GM23248 (cell line): Measurements from ENCODE around the gene VPS35L. TPM values are rescaled to one million over a fixed set of nuclear protein-coding genes. Genes with fewer than 3 reads are reported as not detected.

ENCODE experiments used
- DNase-seq: peaks from one replicate; pipeline ENCODE4 v3.0.0-alpha.2; 2015
- H2AFZ ChIP-seq: fragments of 200-600 bp; sonication (generic); 2 replicates; pipeline ENCODE4 v1.6.1; 2016; ENCODE audit warnings: antibody characterized with exemption
- H3F3A ChIP-seq: fragments of 200-600 bp; sonication (generic); 2 replicates; pipeline ENCODE4 v1.6.1; 2016; ENCODE audit warnings: mild to moderate bottlenecking, antibody characterized with exemption, mixed run types; ENCODE audit not compliant: insufficient read depth
- H3K27ac ChIP-seq: fragments of 200-600 bp; sonication (generic); 2 replicates; pipeline ENCODE4 v1.5.1; 2016; ENCODE audit warnings: mild to moderate bottlenecking
- H3K27me3 ChIP-seq: fragments of 200-600 bp; sonication (generic); replicated peaks from 2 replicates; pipeline ENCODE4 v1.6.1; 2016; ENCODE audit warnings: mild to moderate bottlenecking; ENCODE audit not compliant: insufficient read depth
- H3K36me3 ChIP-seq: fragments of 200-600 bp; sonication (generic); 2 replicates; pipeline ENCODE4 v1.6.1; 2016; ENCODE audit warnings: low read depth, mild to moderate bottlenecking
- H3K4me1 ChIP-seq: fragments of 200-600 bp; sonication (generic); 2 replicates; pipeline ENCODE4 v1.6.1; 2016; ENCODE audit warnings: mild to moderate bottlenecking; ENCODE audit not compliant: insufficient read depth
- H3K4me2 ChIP-seq: fragments of 200-600 bp; sonication (generic); one replicate; pipeline ENCODE4 v1.6.1; 2016; ENCODE audit warnings: mild to moderate bottlenecking; ENCODE audit not compliant: unreplicated experiment
- H3K4me3 ChIP-seq: fragments of 200-600 bp; sonication (generic); 2 replicates; pipeline ENCODE4 v1.5.1; 2016; ENCODE audit warnings: mild to moderate bottlenecking
- H3K79me2 ChIP-seq: fragments of 200-600 bp; sonication (generic); 2 replicates; pipeline ENCODE4 v1.6.1; 2016; ENCODE audit warnings: mild to moderate bottlenecking; ENCODE audit not compliant: insufficient read depth
- H3K9ac ChIP-seq: fragments of 200-600 bp; sonication (generic); 2 replicates; pipeline ENCODE4 v1.6.1; 2016; ENCODE audit warnings: mild to moderate bottlenecking
- H3K9me2 ChIP-seq: fragments of 200-600 bp; sonication (generic); 2 replicates; pipeline ENCODE4 v1.6.1; 2016; ENCODE audit warnings: mixed run types, mild to moderate bottlenecking, moderate library complexity; ENCODE audit not compliant: insufficient read depth
- H3K9me3 ChIP-seq: fragments of 200-600 bp; sonication (generic); one replicate; pipeline ENCODE4 v1.6.1; 2017; ENCODE audit warnings: low read depth
- H4K20me1 ChIP-seq: fragments of 200-600 bp; sonication (generic); 2 replicates; pipeline ENCODE4 v1.6.0; 2016; ENCODE audit not compliant: insufficient read depth
- EZH2 ChIP-seq: fragments of 200-600 bp; sonication (generic); IDR thresholded peaks from 2 replicates; pipeline ENCODE4 v1.6.1; 2018; ENCODE audit warnings: antibody characterized with exemption, mild to moderate bottlenecking; ENCODE audit not compliant: insufficient read depth, poor library complexity, severe bottlenecking
- EZH2phosphoT487 ChIP-seq: fragments of 200-600 bp; sonication (generic); IDR thresholded peaks from 2 replicates; pipeline ENCODE4 v1.6.1; 2018; ENCODE audit warnings: antibody characterized with exemption, moderate library complexity, mild to moderate bottlenecking, low read depth; ENCODE audit not compliant: insufficient read depth
- WGBS, 2 experiments: methylation state at CpG; one replicate each; pipeline ENCODE4 v1.1.6; 2015 to 2017; ENCODE audit warnings: low lambda C conversion rate in 2 of 2, low coverage in 1 of 2; ENCODE audit errors: missing lambda C conversion rate in 2 of 2; 5-methylcytosine and 5-hydroxymethylcytosine counted together
- in situ Hi-C: fragments of 300-500 bp; cut with MboI; formaldehyde crosslinking; loops from 2 replicates; pipeline ENCODE4 v1.15.0; 2020
- polyA plus RNA-seq: library from polyadenylated mRNA; unstranded; fragments of >200 nt; fragmentation: Nextera tagmentation; extraction: Ambion mirVana; gene quantifications from 2 replicates; pipeline ENCODE4 v1.2.1, GENCODE V29; 2016
- total RNA-seq: library from RNA; depleted of rRNA; stranded (reverse); fragments of >200 nt; shearing (Covaris generic); gene quantifications from 2 replicates; pipeline ENCODE4 v1.2.3, GENCODE V29; 2014

VPS35L gene
- total and polyA plus RNA-seq, 2 experiments from 2014 or later: 19.9 to 58.2 TPM

DNA sequence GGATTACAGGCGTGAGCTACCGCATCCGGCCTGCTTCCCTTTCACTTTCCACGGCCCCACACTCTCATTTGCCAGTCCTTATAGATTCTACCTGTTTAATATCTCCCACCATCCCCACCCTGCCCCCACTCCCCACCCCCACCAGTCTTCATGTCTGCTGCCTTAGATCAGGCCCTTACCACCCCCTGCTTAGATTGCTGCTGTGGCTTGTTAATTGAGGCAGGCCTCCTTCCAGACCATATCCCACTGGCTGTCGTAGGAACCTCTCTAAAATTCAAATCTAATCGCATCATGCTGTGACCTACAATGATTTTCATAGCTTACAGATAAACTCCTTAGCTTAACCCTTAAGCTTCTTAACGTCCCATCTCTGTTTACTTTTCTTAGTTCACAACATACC is 167.5 kb downstream of the VPS35L start:
- Histone ChIP-seq H3K79me2 (peaks cover 19% of the 10 kb centered on the region), H3K9me2 (no peaks in the 10 kb centered on the region), H3K9ac (no peak overlapping the region), H3K4me3 (no peak overlapping the region), H3K27me3 (no peaks in the 10 kb centered on the region), H4K20me1 (no peaks in the 10 kb centered on the region), H3F3A (no peaks in the 10 kb centered on the region), H3K36me3 (no peaks in the 10 kb centered on the region), H3K4me1 (peaks cover 4% of the 10 kb centered on the region; the same call in 1 of the 2 replicates), H3K9me3 (no peaks in the 10 kb centered on the region), H2AFZ (no peak overlapping the region), H3K27ac (no peak overlapping the region), H3K4me2 (no peak overlapping the region)
- in situ Hi-C loops: no loop called here
- DNase-seq: no peak
- WGBS, 2 experiments: 83 to 87% methylated on average over 7 of the region's 7 CpGs
- no peak for TF ChIP-seq EZH2
- TF ChIP-seq EZH2phosphoT487: no peak

DNA sequence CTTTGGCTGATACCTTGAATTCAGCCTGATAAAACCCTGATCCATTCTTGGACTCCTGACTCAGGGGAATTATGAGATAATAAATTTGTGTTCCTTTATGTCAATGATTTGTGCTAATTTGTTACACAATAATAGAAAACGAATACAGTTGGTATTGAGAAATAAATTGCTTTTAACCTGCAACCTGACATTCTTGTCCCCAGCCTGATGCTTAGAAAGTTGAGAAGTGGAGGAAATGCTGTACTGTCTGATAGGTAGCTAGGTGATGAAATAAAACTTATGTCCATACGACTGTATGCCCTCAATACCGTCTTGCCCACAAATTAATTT is 173.1 kb downstream of the VPS35L start:
- WGBS, 2 experiments: 94 to 96% methylated on average over 3 of the region's 3 CpGs
- no peaks in the 10 kb centered on the region for H3F3A ChIP-seq
- H3K27me3 ChIP-seq: no peaks in the 10 kb centered on the region
- H3K9me3 ChIP-seq: no peaks in the 10 kb centered on the region
- no peak overlapping the region for H3K4me3 ChIP-seq
- H3K9ac ChIP-seq: no peak overlapping the region
- H2AFZ ChIP-seq: no peak overlapping the region
- no peak overlapping the region for H3K4me2 ChIP-seq
- no peak for DNase-seq
- no peaks in the 10 kb centered on the region for H3K4me1 ChIP-seq
- TF ChIP-seq EZH2 (no peak), EZH2phosphoT487 (no peak)
- in situ Hi-C loops: loop anchor here (25.0 kb wide), 1 partner anchor 109 kb away; no protein-coding TSS in a partner anchor
- no peaks in the 10 kb centered on the region for H4K20me1 ChIP-seq
- H3K9me2 ChIP-seq: no peaks in the 10 kb centered on the region
- H3K36me3 ChIP-seq: no peaks in the 10 kb centered on the region
- H3K27ac ChIP-seq: no peak overlapping the region
- no peaks in the 10 kb centered on the region for H3K79me2 ChIP-seq

DNA sequence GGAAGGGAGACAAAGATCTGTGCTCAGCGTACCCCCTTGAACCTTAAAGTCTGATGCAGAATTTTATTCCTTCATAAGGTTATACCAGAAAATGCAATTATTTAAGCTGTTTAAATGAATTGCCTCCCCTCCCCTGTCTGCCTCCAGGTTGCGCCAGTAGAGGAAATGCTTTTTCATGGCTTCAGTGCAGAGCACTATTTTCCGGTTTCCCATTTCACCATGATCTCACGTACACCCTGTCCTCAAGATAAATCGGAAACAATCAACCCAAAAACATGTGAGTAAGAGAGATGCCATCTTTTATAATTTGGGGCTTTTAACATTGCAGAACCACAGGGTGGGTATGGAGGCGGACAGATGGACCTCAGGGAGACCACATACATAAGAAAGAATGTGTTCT is 178.0 kb downstream of the VPS35L start:
- no peak for DNase-seq
- Histone ChIP-seq H3K9ac (no peak overlapping the region), H3K4me1 (no peaks in the 10 kb centered on the region), H3K9me2 (no peaks in the 10 kb centered on the region), H3K9me3 (no peaks in the 10 kb centered on the region), H2AFZ (no peak overlapping the region), H3K4me3 (no peak overlapping the region), H3K79me2 (no peaks in the 10 kb centered on the region), H3K27me3 (no peaks in the 10 kb centered on the region), H3K4me2 (no peak overlapping the region), H4K20me1 (no peaks in the 10 kb centered on the region), H3F3A (no peaks in the 10 kb centered on the region), H3K27ac (no peak overlapping the region), H3K36me3 (no peaks in the 10 kb centered on the region)
- 90 to 94% methylated on average over 6 of the region's 6 CpGs for WGBS, 2 experiments
- in situ Hi-C loops: loop anchor here (25.0 kb wide), 1 partner anchor 104 kb away; no protein-coding TSS in a partner anchor
- no peak for TF ChIP-seq EZH2phosphoT487
- TF ChIP-seq EZH2: no peak

DNA sequence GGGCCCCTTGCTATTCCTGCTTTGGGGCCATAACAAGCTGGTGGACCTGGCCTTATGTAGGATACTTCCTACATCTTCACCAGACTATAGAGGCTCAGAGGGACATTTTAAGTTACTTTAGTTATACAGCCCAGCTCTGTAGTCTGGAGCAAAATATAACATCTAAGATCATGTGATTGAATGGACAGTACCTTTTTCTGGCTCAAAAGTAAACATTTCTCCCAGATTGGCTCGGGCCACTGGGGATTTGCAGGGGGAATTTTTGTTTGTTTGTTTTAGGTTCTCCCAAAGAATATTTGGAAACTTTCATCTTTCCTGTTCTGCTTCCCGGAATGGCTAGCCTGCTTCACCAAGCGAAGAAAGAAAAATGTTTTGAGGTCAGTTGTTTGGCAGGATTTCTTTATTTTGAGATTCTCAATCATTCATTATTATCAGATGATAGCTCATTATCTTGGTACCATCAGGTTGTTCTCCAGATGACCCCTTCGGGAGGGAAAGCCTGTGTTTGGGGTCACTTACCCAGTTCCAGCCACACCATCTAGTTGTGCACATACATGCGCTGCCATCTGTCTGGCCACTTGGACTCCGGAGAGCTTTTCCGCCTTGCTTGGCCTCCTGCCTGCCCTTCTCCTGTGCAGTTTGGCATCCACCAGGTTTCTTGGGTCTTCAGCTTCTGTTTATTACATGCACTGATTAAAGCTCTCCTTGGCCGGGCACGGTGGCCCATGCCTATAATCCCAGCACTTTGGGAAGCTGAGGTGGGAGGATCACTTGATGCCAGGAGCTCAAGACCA is 179.8 kb downstream of the VPS35L start:
- Histone ChIP-seq H3K4me1 (no peaks in the 10 kb centered on the region), H3K4me3 (no peak overlapping the region), H3K27me3 (no peaks in the 10 kb centered on the region), H3K4me2 (no peak overlapping the region), H3K36me3 (no peaks in the 10 kb centered on the region), H4K20me1 (no peaks in the 10 kb centered on the region), H3K9me3 (no peaks in the 10 kb centered on the region), H2AFZ (no peak overlapping the region), H3K9ac (no peak overlapping the region), H3F3A (no peaks in the 10 kb centered on the region), H3K9me2 (no peaks in the 10 kb centered on the region), H3K79me2 (no peaks in the 10 kb centered on the region), H3K27ac (no peak overlapping the region)
- DNase-seq: no peak
- TF ChIP-seq EZH2 (no peak), EZH2phosphoT487 (no peak)
- in situ Hi-C loops: loop anchor here (25.0 kb wide), 1 partner anchor 102 kb away; no protein-coding TSS in a partner anchor
- WGBS, 2 experiments: 91 to 94% methylated on average over 9 of the region's 9 CpGs
